HCT116 (cell line): ENCODE results near the gene MBP.

Source experiments
- CEBPB ChIP-seq: IDR thresholded peaks from 2 replicates; pipeline ENCODE4 v1.6.1; 2012; ENCODE audit warnings: low read depth
- EZH2 ChIP-seq: fragments of 200-600 bp; sonication (generic); IDR thresholded peaks from 2 replicates; pipeline ENCODE4 v1.6.1; 2017; ENCODE audit warnings: antibody characterized with exemption, mixed run types
- EZH2phosphoT487 ChIP-seq: fragments of 200-600 bp; IDR thresholded peaks from 2 replicates; pipeline ENCODE4 v1.6.1; 2018; ENCODE audit warnings: antibody characterized with exemption, borderline replicate concordance
- MAX ChIP-seq: IDR thresholded peaks from 2 replicates; pipeline ENCODE4 v1.6.1; 2012
- POLR2A ChIP-seq: IDR thresholded peaks from 2 replicates; pipeline ENCODE4 v1.7.0; 2011; ENCODE audit warnings: borderline replicate concordance; ENCODE audit not compliant: insufficient read depth, insufficient read length; ENCODE audit errors: extremely low read depth
- POLR2AphosphoS5 ChIP-seq: IDR thresholded peaks from 2 replicates; pipeline ENCODE4 v1.6.1; 2011; ENCODE audit warnings: mild to moderate bottlenecking, low read depth, low read length, moderate library complexity
- RAD21 ChIP-seq: IDR thresholded peaks from 2 replicates; pipeline ENCODE4 v1.6.1; 2012; ENCODE audit warnings: low read depth, mild to moderate bottlenecking
- SP1 ChIP-seq: IDR thresholded peaks from 2 replicates; pipeline ENCODE4 v1.6.1; 2012; ENCODE audit warnings: low read depth
- TCF7L2 ChIP-seq: IDR thresholded peaks from 2 replicates; pipeline ENCODE4 v1.7.0; 2011; ENCODE audit warnings: borderline replicate concordance, inconsistent platforms; ENCODE audit not compliant: insufficient read depth, insufficient read length; ENCODE audit errors: extremely low read depth
- YY1 ChIP-seq: IDR thresholded peaks from 2 replicates; pipeline ENCODE4 v1.6.1; 2011; ENCODE audit warnings: low read length, low read depth, moderate library complexity, mild to moderate bottlenecking; ENCODE audit not compliant: insufficient replicate concordance; ENCODE audit errors: extremely low read depth
- TF ChIP-seq, protein P1 (sequence below), 3 experiments: fragments of 200-600 bp in 1 of 3; sonication (generic) in 1 of 3; IDR thresholded peaks in 2 of 3; conservative IDR thresholded peaks in 1 of 3; 2 replicates each; pipeline ENCODE4 v1.5.1; 2012 to 2017; ENCODE audit warnings: low read depth in 2 of 3, low read length in 2 of 3, antibody characterized with exemption in 1 of 3, borderline replicate concordance in 1 of 3, control low read depth in 1 of 3, mild to moderate bottlenecking in 1 of 3, mixed read lengths in 1 of 3, mixed run types in 1 of 3, moderate library complexity in 1 of 3; ENCODE audit not compliant: insufficient read depth in 1 of 3
- TF ChIP-seq, protein P2 (sequence below): IDR thresholded peaks from 2 replicates; pipeline ENCODE4 v1.6.1; 2012

- TF ChIP-seq SP1 (no peak), POLR2A (no peak), MAX (no peak), EZH2phosphoT487 (no peak), TCF7L2 (no peak), YY1 (no peak), RAD21 (no peak), CEBPB (no peak), EZH2 (no peak), POLR2AphosphoS5 (no peak)
- TF ChIP-seq, protein P1, sequence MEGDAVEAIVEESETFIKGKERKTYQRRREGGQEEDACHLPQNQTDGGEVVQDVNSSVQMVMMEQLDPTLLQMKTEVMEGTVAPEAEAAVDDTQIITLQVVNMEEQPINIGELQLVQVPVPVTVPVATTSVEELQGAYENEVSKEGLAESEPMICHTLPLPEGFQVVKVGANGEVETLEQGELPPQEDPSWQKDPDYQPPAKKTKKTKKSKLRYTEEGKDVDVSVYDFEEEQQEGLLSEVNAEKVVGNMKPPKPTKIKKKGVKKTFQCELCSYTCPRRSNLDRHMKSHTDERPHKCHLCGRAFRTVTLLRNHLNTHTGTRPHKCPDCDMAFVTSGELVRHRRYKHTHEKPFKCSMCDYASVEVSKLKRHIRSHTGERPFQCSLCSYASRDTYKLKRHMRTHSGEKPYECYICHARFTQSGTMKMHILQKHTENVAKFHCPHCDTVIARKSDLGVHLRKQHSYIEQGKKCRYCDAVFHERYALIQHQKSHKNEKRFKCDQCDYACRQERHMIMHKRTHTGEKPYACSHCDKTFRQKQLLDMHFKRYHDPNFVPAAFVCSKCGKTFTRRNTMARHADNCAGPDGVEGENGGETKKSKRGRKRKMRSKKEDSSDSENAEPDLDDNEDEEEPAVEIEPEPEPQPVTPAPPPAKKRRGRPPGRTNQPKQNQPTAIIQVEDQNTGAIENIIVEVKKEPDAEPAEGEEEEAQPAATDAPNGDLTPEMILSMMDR (IDR thresholded peaks at IDR 0.05 in 2 of 3, conservative IDR thresholded peaks at IDR 0.05 in 1 of 3; ENCODE audit: borderline replicate concordance in 1 of 3, insufficient read depth in 1 of 3, low read depth in 2 of 3, low read length in 2 of 3): no peak
- TF ChIP-seq, protein P2, sequence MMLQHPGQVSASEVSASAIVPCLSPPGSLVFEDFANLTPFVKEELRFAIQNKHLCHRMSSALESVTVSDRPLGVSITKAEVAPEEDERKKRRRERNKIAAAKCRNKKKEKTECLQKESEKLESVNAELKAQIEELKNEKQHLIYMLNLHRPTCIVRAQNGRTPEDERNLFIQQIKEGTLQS: no peak
Observed at GRCh38 chr18:77039196-77040130, 93.1 kb downstream of the MBP start.
